DMS53 treated with DMSO at 0.1 percent for 48 hours (cell line): ENCODE measurements around the gene SARS1.

Experiments used
- DNase-seq: peaks from one replicate; lab custom pipeline; 2025; ENCODE audit not compliant: unreplicated experiment; lab: John Stamatoyannopoulos, UW

The SARS1 gene

GRCh38 chr1:109225308-109225707 lies 11.6 kb downstream of the SARS1 start:
- no peak for DNase-seq

GRCh38 chr1:109225711-109226445 lies 12.2 kb downstream of the SARS1 start:
- no peak for DNase-seq

GRCh38 chr1:109228167-109228566 lies 14.4 kb downstream of the SARS1 start:
- DNase-seq, result no peak

GRCh38 chr1:109229531-109230127 lies 15.9 kb downstream of the SARS1 start:
- DNase-seq, result no peak

GRCh38 chr1:109231066-109231465 lies 17.3 kb downstream of the SARS1 start:
- DNase-seq, result no peak

- DNase-seq, result no peak
These were observed 21.4 kb downstream of the SARS1 start for GRCh38 chr1:109235137-109235536.

GRCh38 chr1:109237512-109237911 lies 23.8 kb downstream of the SARS1 start:
- no peak for DNase-seq

GRCh38 chr1:109238382-109238781 lies 24.7 kb downstream of the SARS1 start:
- DNase-seq, result no peak

- DNase-seq, result no peak
These were observed 25.3 kb downstream of the SARS1 start for GRCh38 chr1:109239047-109239408.

- DNase-seq, result peak; percentile 32
These were observed 25.8 kb downstream of the SARS1 start for GRCh38 chr1:109239409-109240068.

GRCh38 chr1:109240158-109241152 lies 26.7 kb downstream of the SARS1 start:
- peak; percentile 16 for DNase-seq

GRCh38 chr1:109241344-109241743 lies 27.6 kb downstream of the SARS1 start:
- no peak for DNase-seq

- DNase-seq, result no peak
These were observed 28.2 kb downstream of the SARS1 start for GRCh38 chr1:109241841-109242345.

- DNase-seq, result no peak
These were observed 28.7 kb downstream of the SARS1 start for GRCh38 chr1:109242387-109242786.

GRCh38 chr1:109243221-109243620 lies 29.5 kb downstream of the SARS1 start:
- DNase-seq, result no peak

- no peak for DNase-seq
These were observed 30.3 kb downstream of the SARS1 start for GRCh38 chr1:109243860-109244552.

- no peak for DNase-seq
These were observed 32.4 kb downstream of the SARS1 start for GRCh38 chr1:109246141-109246551.

- no peak for DNase-seq
These were observed 34.0 kb downstream of the SARS1 start for GRCh38 chr1:109247401-109248365.

- no peak for DNase-seq
These were observed 34.7 kb downstream of the SARS1 start for GRCh38 chr1:109248444-109248796.
